ENCODE results near the gene BORCS5. TPM values are rescaled to one million over a fixed set of nuclear protein-coding genes. Genes with fewer than 3 reads are reported as not detected.

The BORCS5 gene
- total and polyA plus RNA-seq, 2 of the 8 experiments (the other 6 are each of a cell fraction or from before 2014, with no cell fraction given), result 8.3 to 17.4 TPM

GRCh38 chr12:12461923-12462315, 105.0 kb downstream of the BORCS5 start:
- no peak overlapping the region for H3K4me3 ChIP-seq (ENCODE audit: extremely low read depth in 1 of 4, insufficient read depth in 2 of 4, low read depth in 3 of 4, low read length in 4 of 4)
- H3K4me2 ChIP-seq (ENCODE audit: insufficient read depth in 1 of 2, low read depth in 2 of 2, low read length in 2 of 2), result no peak overlapping the region
- H2AK5ac ChIP-seq (ENCODE audit: low read depth, low read length), result no peak overlapping the region
- H4K91ac ChIP-seq (replicated peaks; ENCODE audit: insufficient read length, low read length), result no peak overlapping the region
- ChIA-PET POLR2A (ENCODE audit: partially characterized antibody) (no interaction called here), CTCF (ENCODE audit: partially characterized antibody) (interaction anchor here (0.8 kb wide), 1 partner anchor 41 kb away, joined by 3 read pairs; no protein-coding TSS in a partner anchor)
- H3K79me2 ChIP-seq (ENCODE audit: control insufficient read depth in 1 of 2, insufficient read depth in 2 of 2, low read length in 2 of 2), result no peaks in the 10 kb centered on the region
- H2BK5ac ChIP-seq (ENCODE audit: low read depth, low read length), result no peak overlapping the region
- H3K23me2 ChIP-seq (ENCODE audit: low read depth, low read length), result no peaks in the 10 kb centered on the region
- H3K23ac ChIP-seq (ENCODE audit: insufficient read length), result no peak overlapping the region
- no peak for DNase-seq (ENCODE audit: low read depth in 1 of 2, low spot score in 2 of 2)
- H3K18ac ChIP-seq (ENCODE audit: extremely low read depth, low read length), result no peak overlapping the region
- no peaks in the 10 kb centered on the region for H3K36me3 ChIP-seq (ENCODE audit: control insufficient read depth in 2 of 4, insufficient read depth in 4 of 4, low read length in 3 of 4)
- no peaks in the 10 kb centered on the region for H4K20me1 ChIP-seq (replicated peaks in 1 of 2; ENCODE audit: control insufficient read depth in 1 of 2, insufficient read depth in 2 of 2, low read length in 2 of 2)
- H3K56ac ChIP-seq (replicated peaks; ENCODE audit: insufficient read length, low read depth, low read length), result no peak overlapping the region
- no peak overlapping the region for H4K5ac ChIP-seq (ENCODE audit: insufficient read length, low read depth, low read length)
- H2AFZ ChIP-seq (ENCODE audit: low read length), result no peak overlapping the region
- H2BK12ac ChIP-seq (ENCODE audit: low read depth, low read length), result no peak overlapping the region
- H2BK120ac ChIP-seq (replicated peaks; ENCODE audit: low read depth, low read length), result no peak overlapping the region
- no peaks in the 10 kb centered on the region for H3K9me3 ChIP-seq (ENCODE audit: insufficient read depth in 2 of 2, low read depth in 1 of 2, low read length in 1 of 2)
- H3K27ac ChIP-seq (ENCODE audit: low read depth, low read length), result no peak overlapping the region
- H3K79me1 ChIP-seq (ENCODE audit: low read depth, low read length), result no peaks in the 10 kb centered on the region
- H3K27me3 ChIP-seq (replicated peaks in 1 of 4; ENCODE audit: control insufficient read depth in 3 of 4, extremely low read depth in 1 of 4, insufficient read depth in 3 of 4, low read length in 3 of 4), result no peaks in the 10 kb centered on the region
- H3K14ac ChIP-seq (ENCODE audit: insufficient read length), result no peak overlapping the region
- H3K4ac ChIP-seq (replicated peaks; ENCODE audit: insufficient read length, low read depth, low read length), result no peak overlapping the region
- no peak overlapping the region for H2BK20ac ChIP-seq (ENCODE audit: low read length)
- H3K9ac ChIP-seq (replicated peaks in 1 of 4; ENCODE audit: extremely low read depth in 1 of 4, low read depth in 3 of 4, low read length in 3 of 4), result no peak overlapping the region
- WGBS, 2 experiments (ENCODE audit: extremely low coverage in 1 of 2, insufficient coverage in 1 of 2, insufficient read length in 1 of 2, insufficient replicate concordance in 2 of 2, low coverage in 1 of 2, low lambda C conversion rate in 2 of 2, missing lambda C conversion rate in 1 of 2), result 86% methylated on average over 5 of the region's 5 CpGs; no CpG with 5 or more reads in 1 of the 2 experiments
- no peak overlapping the region for H2BK15ac ChIP-seq (ENCODE audit: low read length)
- no peak for FAIRE-seq
- H3K4me1 ChIP-seq (replicated peaks in 1 of 4; ENCODE audit: control insufficient read depth in 3 of 4, insufficient read depth in 4 of 4, low read length in 3 of 4), result peaks cover 0 to 2% (median 0%) of the 10 kb centered on the region in 4 experiments; a peak in 1 of 7 replicates
- no peak overlapping the region for H4K8ac ChIP-seq (ENCODE audit: extremely low read depth, insufficient read depth, low read length)
